Smooth muscle cell (in vitro differentiated cells): Measurements from ENCODE around the gene CPEB3. TPM values are rescaled to one million over a fixed set of nuclear protein-coding genes. Genes with fewer than 3 reads are reported as not detected.

Source experiments
- DNase-seq: peaks from one replicate; lab custom pipeline; 2025; ENCODE audit not compliant: unreplicated experiment; lab: John Stamatoyannopoulos, UW
- H2AFZ ChIP-seq: fragments of 200-600 bp; sonication (generic); 2 replicates; pipeline ENCODE4 v1.6.0; 2016; ENCODE audit warnings: antibody characterized with exemption, low read depth, mild to moderate bottlenecking
- H3F3A ChIP-seq: fragments of 200-600 bp; sonication (generic); 2 replicates; pipeline ENCODE4 v1.6.0; 2017; ENCODE audit warnings: antibody characterized with exemption, low read depth
- H3K27ac ChIP-seq: fragments of 200-600 bp; sonication (generic); 2 replicates; pipeline ENCODE4 v1.5.1; 2016; ENCODE audit warnings: low read depth, mild to moderate bottlenecking
- H3K27me3 ChIP-seq: fragments of 200-600 bp; sonication (generic); 2 replicates; pipeline ENCODE4 v1.6.1; 2016; ENCODE audit warnings: low read depth, mild to moderate bottlenecking
- H3K36me3 ChIP-seq: fragments of 200-600 bp; sonication (generic); 2 replicates; pipeline ENCODE4 v1.5.1; 2016; ENCODE audit warnings: low read depth
- H3K4me1 ChIP-seq: fragments of 200-600 bp; sonication (generic); 2 replicates; pipeline ENCODE4 v1.5.1; 2016; ENCODE audit warnings: low read depth
- H3K4me2 ChIP-seq: fragments of 200-600 bp; sonication (generic); 2 replicates; pipeline ENCODE4 v1.6.0; 2016; ENCODE audit warnings: mild to moderate bottlenecking
- H3K4me3 ChIP-seq: fragments of 200-600 bp; sonication (generic); 2 replicates; pipeline ENCODE4 v1.5.1; 2016; ENCODE audit warnings: mild to moderate bottlenecking
- H3K79me2 ChIP-seq: fragments of 200-600 bp; sonication (generic); 2 replicates; pipeline ENCODE4 v1.6.0; 2016; ENCODE audit warnings: low read depth, mild to moderate bottlenecking
- H3K9ac ChIP-seq: fragments of 200-600 bp; sonication (generic); 2 replicates; pipeline ENCODE4 v1.6.0; 2016; ENCODE audit warnings: low read depth
- H3K9me3 ChIP-seq: fragments of 200-600 bp; sonication (generic); replicated peaks from 2 replicates; pipeline ENCODE4 v1.5.1; 2016; ENCODE audit warnings: low read depth
- H4K20me1 ChIP-seq: fragments of 200-600 bp; sonication (generic); 2 replicates; pipeline ENCODE4 v1.6.0; 2016; ENCODE audit warnings: low read depth
- CTCF ChIP-seq: fragments of 200-600 bp; sonication (generic); IDR thresholded peaks from 2 replicates; pipeline ENCODE4 v1.5.1; 2017; ENCODE audit warnings: borderline replicate concordance, mild to moderate bottlenecking, antibody characterized with exemption; ENCODE audit not compliant: insufficient read depth, poor library complexity, severe bottlenecking
- WGBS: methylation state at CpG from one replicate; pipeline ENCODE4 v1.1.7; 2016; ENCODE audit warnings: low lambda C conversion rate; 5-methylcytosine and 5-hydroxymethylcytosine counted together
- polyA plus RNA-seq: library from polyadenylated mRNA; unstranded; fragments of >200 nt; fragmentation: Nextera tagmentation; extraction: Ambion mirVana; gene quantifications from 2 replicates; pipeline ENCODE4 v1.2.1, GENCODE V29; 2016
- total RNA-seq: library from RNA; depleted of rRNA; stranded (reverse); fragments of >200 nt; gene quantifications from 2 replicates; pipeline ENCODE4 v1.2.3, GENCODE V29; 2014

CPEB3 gene
- total and polyA plus RNA-seq, 2 experiments from 2014 or later, result 0.67 to 1.1 TPM

DNA sequence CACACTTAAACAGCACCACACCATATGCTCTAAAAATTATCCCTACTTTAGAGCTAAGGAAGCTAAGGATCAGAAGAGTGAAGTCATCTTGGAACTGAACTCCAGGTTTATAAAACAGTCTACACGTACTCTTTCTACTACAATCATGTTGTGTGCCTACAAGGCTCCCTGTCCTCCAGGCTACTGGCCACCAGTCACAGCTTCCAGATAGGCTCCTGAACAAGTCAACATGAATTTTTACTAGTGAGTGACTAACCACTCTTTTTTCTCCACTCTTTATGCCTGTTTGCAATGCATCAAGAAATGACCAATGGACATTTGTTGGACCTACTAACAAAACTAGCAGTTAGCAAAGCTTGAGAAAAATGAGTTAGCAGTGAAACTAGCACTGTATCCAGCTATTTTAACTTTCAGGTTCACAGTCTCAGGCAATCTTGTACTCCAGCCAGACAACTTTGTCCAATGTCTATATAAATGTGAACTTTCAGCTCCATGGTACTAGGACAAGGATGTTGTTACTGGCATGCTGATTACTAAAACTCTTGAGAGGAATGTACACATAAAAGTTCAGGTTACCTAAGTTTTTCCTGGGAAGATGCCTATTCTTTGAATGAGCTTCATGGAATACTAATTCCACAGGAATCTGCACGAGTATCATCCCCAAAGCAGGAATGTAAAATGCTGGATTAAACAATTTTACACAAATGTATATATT, 187.3 kb downstream of the CPEB3 start:
- no peaks in the 10 kb centered on the region for H3F3A ChIP-seq
- no peaks in the 10 kb centered on the region for H3K27me3 ChIP-seq
- 69% methylated on average over 2 of the region's 2 CpGs for WGBS
- no peaks in the 10 kb centered on the region for H3K36me3 ChIP-seq
- H3K9ac ChIP-seq, result no peak overlapping the region
- H3K79me2 ChIP-seq, result no peaks in the 10 kb centered on the region
- no peak overlapping the region for H2AFZ ChIP-seq
- H3K4me1 ChIP-seq, result no peaks in the 10 kb centered on the region
- H3K4me2 ChIP-seq, result no peak overlapping the region
- DNase-seq, result no peak
- no peak for TF ChIP-seq CTCF
- H3K27ac ChIP-seq, result no peak overlapping the region
- H3K4me3 ChIP-seq, result no peak overlapping the region
- H4K20me1 ChIP-seq, result peaks cover 15% of the 10 kb centered on the region
- H3K9me3 ChIP-seq, result no peaks in the 10 kb centered on the region

DNA sequence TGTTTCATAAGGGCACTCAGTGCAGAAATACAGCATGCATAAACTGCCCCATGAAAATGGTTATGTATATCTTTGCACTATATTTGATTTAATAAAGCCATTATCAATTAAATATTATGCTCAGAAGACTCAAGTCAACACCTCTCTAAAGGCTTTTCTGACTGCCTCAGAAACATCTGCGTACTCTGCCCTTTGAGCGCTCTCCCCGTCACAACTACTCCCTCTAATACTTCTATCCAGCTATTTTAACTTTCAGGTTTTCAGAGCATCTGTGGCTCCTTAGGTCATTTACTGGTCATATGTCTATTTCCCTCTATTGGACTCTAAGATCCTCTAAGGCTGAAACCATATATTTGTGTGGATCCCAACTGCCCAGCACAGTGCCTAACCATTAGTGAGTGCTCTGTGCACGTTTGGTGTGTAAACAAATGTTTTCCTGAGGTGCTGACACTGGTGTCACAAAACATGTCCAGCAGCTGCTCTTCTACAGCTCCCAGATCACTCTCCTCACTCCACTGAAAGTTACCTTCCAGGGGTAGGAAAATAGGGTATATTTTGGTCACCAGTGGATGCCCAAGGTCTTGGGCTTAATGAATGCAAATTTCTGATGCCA, 188.2 kb downstream of the CPEB3 start:
- Histone ChIP-seq H3K36me3 (no peaks in the 10 kb centered on the region), H3F3A (no peaks in the 10 kb centered on the region), H3K4me2 (no peak overlapping the region), H3K27ac (no peak overlapping the region), H3K9ac (no peak overlapping the region), H3K27me3 (no peaks in the 10 kb centered on the region), H4K20me1 (peaks cover 15% of the 10 kb centered on the region), H3K9me3 (no peaks in the 10 kb centered on the region), H3K79me2 (no peaks in the 10 kb centered on the region), H3K4me1 (no peaks in the 10 kb centered on the region), H2AFZ (no peak overlapping the region), H3K4me3 (no peak overlapping the region)
- 93% methylated on average over 4 of the region's 4 CpGs for WGBS
- DNase-seq, result no peak
- TF ChIP-seq CTCF, result no peak

DNA sequence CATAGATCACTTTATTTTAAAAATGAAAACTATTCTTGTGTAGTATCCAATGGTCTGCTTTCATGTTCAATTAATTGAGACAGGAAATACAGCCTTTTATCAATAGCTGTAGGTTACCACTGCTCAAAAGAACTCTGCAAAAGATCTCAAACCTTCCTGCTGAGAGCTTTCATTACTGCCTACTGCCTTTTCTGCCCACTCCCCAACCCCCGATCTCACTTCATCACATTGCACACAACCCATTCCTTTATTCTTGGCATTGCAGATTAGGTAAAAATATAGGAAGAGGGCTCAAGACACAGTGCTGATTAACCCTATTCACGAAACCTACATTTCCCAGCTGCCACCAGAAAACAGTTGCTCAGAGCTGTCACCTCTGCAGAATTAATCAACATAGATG, 195.9 kb downstream of the CPEB3 start:
- H4K20me1 ChIP-seq, result no peaks in the 10 kb centered on the region
- H3K4me3 ChIP-seq, result no peak overlapping the region
- no peak overlapping the region for H3K27ac ChIP-seq
- no peaks in the 10 kb centered on the region for H3K36me3 ChIP-seq
- no peaks in the 10 kb centered on the region for H3F3A ChIP-seq
- no peaks in the 10 kb centered on the region for H3K79me2 ChIP-seq
- no peaks in the 10 kb centered on the region for H3K27me3 ChIP-seq
- H3K4me1 ChIP-seq, result no peaks in the 10 kb centered on the region
- WGBS, result 94% methylated on average over 2 of the region's 2 CpGs
- TF ChIP-seq CTCF, result no peak
- H2AFZ ChIP-seq, result no peak overlapping the region
- DNase-seq, result no peak
- no peak overlapping the region for H3K4me2 ChIP-seq
- no peaks in the 10 kb centered on the region for H3K9me3 ChIP-seq
- H3K9ac ChIP-seq, result no peak overlapping the region

DNA sequence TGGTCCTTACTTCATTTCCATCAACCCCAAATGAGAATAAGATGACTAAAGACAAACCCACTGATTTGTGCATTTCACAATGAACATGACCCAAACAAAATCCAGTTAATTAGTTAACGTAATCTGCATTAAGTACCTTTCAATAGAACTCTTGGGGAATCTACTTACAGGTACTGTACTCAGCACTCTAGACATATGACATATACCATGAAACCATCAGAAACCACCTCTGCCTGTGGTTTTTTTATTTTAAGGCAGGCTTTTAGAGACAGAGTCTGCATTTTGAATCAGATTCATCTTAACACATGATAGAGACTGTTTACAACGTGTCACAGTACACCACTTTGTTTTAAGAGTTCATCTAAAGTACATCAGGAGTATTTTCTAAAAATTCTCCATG, 198.9 kb downstream of the CPEB3 start:
- H3K4me2 ChIP-seq, result no peak overlapping the region
- no peak for DNase-seq
- no peak overlapping the region for H3K27ac ChIP-seq
- no peaks in the 10 kb centered on the region for H4K20me1 ChIP-seq
- no peaks in the 10 kb centered on the region for H3K9me3 ChIP-seq
- no peaks in the 10 kb centered on the region for H3K36me3 ChIP-seq
- 60% methylated on average over 2 of the region's 2 CpGs for WGBS
- no peak overlapping the region for H3K4me3 ChIP-seq
- H3F3A ChIP-seq, result no peaks in the 10 kb centered on the region
- H3K27me3 ChIP-seq, result no peaks in the 10 kb centered on the region
- TF ChIP-seq CTCF, result no peak
- no peak overlapping the region for H2AFZ ChIP-seq
- H3K4me1 ChIP-seq, result no peaks in the 10 kb centered on the region
- no peaks in the 10 kb centered on the region for H3K79me2 ChIP-seq
- H3K9ac ChIP-seq, result no peak overlapping the region
